ENCODE data around the gene CCDC74B.
"Not testable (repeated sequence)": the region's sequence is repeated elsewhere in the genome, so short reads cannot be mapped to it uniquely, and the experiment has no call there.

The CCDC74B gene

DNA sequence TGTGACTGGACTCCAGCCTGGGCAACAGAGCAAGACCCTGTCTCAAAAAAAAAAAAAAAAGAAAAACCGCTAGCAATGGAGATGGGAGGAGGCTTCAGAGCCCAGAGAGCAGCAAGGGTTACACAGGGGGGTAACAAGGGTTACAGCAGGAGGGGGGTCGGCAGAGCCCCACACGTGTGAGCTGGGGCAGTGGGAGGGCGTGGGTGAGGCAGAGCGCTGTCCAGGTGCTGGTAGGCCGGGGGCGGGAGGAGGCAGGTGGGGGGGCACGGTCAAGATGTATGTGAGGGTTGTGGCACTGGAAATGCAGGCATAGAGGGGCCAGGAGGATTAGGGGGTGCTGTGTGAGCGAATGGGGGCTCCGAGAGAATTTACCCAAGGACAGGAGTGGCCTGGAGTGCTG, 40.5 kb upstream of the CCDC74B start:
- no peak for TF ChIP-seq CSDC2 (CRISPR knock-in tag; IDR thresholded peaks at IDR 0.05)
- TF ChIP-seq GLIS3 (CRISPR knock-in tag; IDR thresholded peaks at IDR 0.05), result no peak
- TF ChIP-seq ZNF70 (CRISPR knock-in tag; IDR thresholded peaks at IDR 0.05), result no peak
- no peak for TF ChIP-seq ZNF565 (CRISPR knock-in tag; conservative IDR thresholded peaks at IDR 0.05; ENCODE audit: low read depth)
- no peak for TF ChIP-seq RARB (CRISPR knock-in tag; IDR thresholded peaks at IDR 0.05)
- no peak for TF ChIP-seq BACH2 (CRISPR knock-in tag; IDR thresholded peaks at IDR 0.05; ENCODE audit: borderline replicate concordance)
- no peak for TF ChIP-seq TCF4 (CRISPR knock-in tag; IDR thresholded peaks at IDR 0.05; ENCODE audit: borderline replicate concordance)
- no peak for TF ChIP-seq POU6F1 (CRISPR knock-in tag; IDR thresholded peaks at IDR 0.05; ENCODE audit: borderline replicate concordance, low read depth)
- no peak for TF ChIP-seq ZC3H10 (CRISPR knock-in tag; IDR thresholded peaks at IDR 0.05)
- ATAC-seq, result no peak

- TF ChIP-seq ZNF70 (CRISPR knock-in tag; IDR thresholded peaks at IDR 0.05) (0 out of 2 replicates have a peak, but pooled peaks have one; percentile 7), ESRRG (CRISPR knock-in tag; IDR thresholded peaks at IDR 0.05) (no peak)
- ATAC-seq, result no peak
Measured at GRCh38 chr2:130183512-130184373, 38.8 kb upstream of the CCDC74B start.

GRCh38 chr2:130182826-130183511, 38.1 kb upstream of the CCDC74B start:
- ATAC-seq, result peak; percentile 24

- ATAC-seq, result peak; percentile 89
- TF ChIP-seq PATZ1 (CRISPR knock-in tag; IDR thresholded peaks at IDR 0.05; ENCODE audit: borderline replicate concordance), result peak; percentile 96; the same call in 1 of the 2 replicates
Measured at GRCh38 chr2:130181880-130182682, 37.2 kb upstream of the CCDC74B start, which contains the start of gene MZT2B. Gene MZT2B (plus strand): TSS chr2:130182262. CDS start chr2:130182283, 21 bp downstream.

GRCh38 chr2:130181325-130181879, 36.5 kb upstream of the CCDC74B start, which contains the start of gene SMPD4:
Gene SMPD4 (minus strand): TSS chr2:130181602. CDS start chr2:130176592, 5,010 bp downstream.
- ATAC-seq, result peak; percentile 81
- TF ChIP-seq POU6F1 (CRISPR knock-in tag; IDR thresholded peaks at IDR 0.05; ENCODE audit: borderline replicate concordance, low read depth) (no peak), ISL1 (CRISPR knock-in tag; IDR thresholded peaks at IDR 0.05) (no peak)

- not testable (repeated sequence) for ATAC-seq
Measured at GRCh38 chr2:130180404-130181324, 35.8 kb upstream of the CCDC74B start.

GRCh38 chr2:130174866-130175265, 30.0 kb upstream of the CCDC74B start:
- ATAC-seq, result not testable (repeated sequence)

Measured in SK-N-SH treated with all-trans-retinoic acid at 6 μM for 48 hours (cell line).